Activated CD4-positive, alpha-beta T cell treated with anti-CD3 and anti-CD28 coated beads, Interleukin-2, amount 10 ng/mL, durations not matched to agents 7 days and 5 days (primary cell): ENCODE results near the gene ARMS2. TPM values are rescaled to one million over a fixed set of nuclear protein-coding genes. Genes with fewer than 3 reads are reported as not detected.

Experiments
- CTCF ChIA-PET: fragments of 350-600 bp; sonication (Branson Sonifier 250); formaldehyde crosslinking; loops from one replicate; lab custom pipeline; 2021; ENCODE audit warnings: antibody characterized with exemption; lab: Charles Lee
- POLR2A ChIA-PET: fragments of 350-600 bp; sonication (Branson Sonifier 250); formaldehyde crosslinking; loops from one replicate; lab custom pipeline; 2021; ENCODE audit warnings: antibody characterized with exemption; lab: Charles Lee
- DNase-seq: peaks from one replicate; pipeline ENCODE4 v3.0.0-alpha.2; 2020
- H3K27ac Mint-ChIP-seq: one replicate; pipeline ENCODE4 v1.8.0; 2021; ENCODE audit warnings: mild to moderate bottlenecking, moderate library complexity, mixed read lengths
- H3K27me3 Mint-ChIP-seq: one replicate; pipeline ENCODE4 v1.8.0; 2021; ENCODE audit warnings: mixed read lengths
- H3K36me3 Mint-ChIP-seq: one replicate; pipeline ENCODE4 v1.8.0; 2021; ENCODE audit warnings: low read depth, mixed read lengths
- H3K4me1 Mint-ChIP-seq: one replicate; pipeline ENCODE4 v1.8.0; 2021; ENCODE audit warnings: mixed read lengths
- H3K4me3 Mint-ChIP-seq: one replicate; pipeline ENCODE4 v1.8.0; 2021; ENCODE audit warnings: mild to moderate bottlenecking, moderate library complexity, mixed read lengths
- H3K9me3 Mint-ChIP-seq: one replicate; pipeline ENCODE4 v1.8.0; 2021; ENCODE audit warnings: mixed read lengths
- total RNA-seq, 2 experiments: library from RNA; stranded (reverse); gene quantifications; one replicate each; pipeline ENCODE4 v1.2.3, GENCODE V29; 2021

ARMS2 gene
- total RNA-seq = not detected

GRCh38 chr10:122454603-122455080 lies at the start of gene ARMS2:
Gene ARMS2, plus strand, starts transcription at chr10:122454653. Its CDS starts 75 bp downstream, at chr10:122454728.
- ChIA-PET POLR2A (no interaction called here), CTCF (no interaction called here)
- H3K27me3 Mint-ChIP-seq = peaks cover 24% of the 10 kb centered on the region
- H3K4me1 Mint-ChIP-seq = no peaks in the 10 kb centered on the region
- H3K27ac Mint-ChIP-seq = no peak within 1 kb of the TSS
- no peaks in the 10 kb centered on the region for H3K9me3 Mint-ChIP-seq
- H3K4me3 Mint-ChIP-seq = no peak within 1 kb of the TSS
- DNase-seq = no peak
- H3K36me3 Mint-ChIP-seq = no peaks in the 10 kb centered on the region

DNA sequence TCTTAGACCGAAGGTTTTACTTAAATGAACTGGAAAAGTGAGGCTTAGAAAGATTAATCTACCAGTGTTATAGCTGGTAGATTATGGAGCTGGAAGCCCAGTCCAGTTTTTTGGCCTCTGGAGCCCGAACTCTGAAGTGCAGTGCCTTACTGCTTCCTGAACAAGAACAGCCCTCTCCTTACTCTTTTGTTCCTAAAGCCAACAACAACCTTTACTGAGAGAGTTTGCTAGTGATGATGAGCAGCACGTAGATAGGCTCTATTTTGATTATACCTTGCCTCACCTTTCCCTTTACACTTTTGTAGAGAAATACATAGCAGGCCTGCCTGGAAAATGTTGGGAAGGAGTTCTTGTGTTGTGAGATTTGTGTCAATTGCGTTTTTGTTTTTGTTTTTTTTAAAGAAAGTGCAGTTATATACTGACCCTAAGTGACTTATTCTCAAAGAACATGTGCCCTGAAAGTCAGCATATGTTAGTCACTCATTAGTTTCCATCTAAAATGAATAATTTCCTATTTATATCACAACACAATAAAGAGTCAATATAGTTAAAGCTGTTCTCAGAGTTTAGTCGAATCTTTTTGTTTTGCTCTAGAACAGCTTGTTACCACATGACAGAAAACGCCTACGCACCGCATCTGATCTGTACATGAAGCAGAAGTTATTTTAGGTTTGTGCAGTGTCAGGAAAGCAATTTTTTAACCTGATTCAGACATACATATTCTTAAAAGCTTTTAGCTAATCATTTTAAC lies 46.9 kb upstream of the ARMS2 start:
- ChIA-PET CTCF (interaction anchor here (0.6 to 1.0 kb wide), 2 partner anchors 10 to 29 kb away, joined by 3 read pairs; no protein-coding TSS in a partner anchor), POLR2A (no interaction called here)
- no peaks in the 10 kb centered on the region for H3K9me3 Mint-ChIP-seq
- H3K4me3 Mint-ChIP-seq = no peak overlapping the region
- H3K27ac Mint-ChIP-seq = no peak overlapping the region
- peaks cover 15% of the 10 kb centered on the region for H3K36me3 Mint-ChIP-seq
- H3K4me1 Mint-ChIP-seq = peaks cover 11% of the 10 kb centered on the region
- DNase-seq = peak; percentile 7
- no peaks in the 10 kb centered on the region for H3K27me3 Mint-ChIP-seq

DNA sequence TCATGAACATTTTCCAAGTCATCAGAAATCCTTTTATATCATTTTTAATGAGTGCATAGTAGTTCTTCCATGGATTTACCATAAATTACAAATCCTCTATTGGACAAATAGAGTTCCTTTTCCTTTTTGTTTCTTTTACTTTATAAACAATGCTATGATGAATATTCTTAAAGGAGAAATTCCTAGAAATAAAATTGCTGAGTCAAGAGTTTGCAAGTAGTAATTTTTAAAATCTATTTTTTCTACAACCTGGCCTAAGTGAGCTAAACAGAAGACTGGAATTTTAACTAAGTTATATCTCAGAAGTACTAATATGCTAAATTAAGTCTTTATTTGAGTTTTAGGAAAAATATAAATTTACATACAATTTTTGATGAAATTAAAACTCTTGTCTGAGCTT lies 41.1 kb upstream of the ARMS2 start:
- Mint-ChIP-seq H3K4me3 (no peak overlapping the region), H3K27me3 (no peaks in the 10 kb centered on the region), H3K9me3 (peaks cover 4% of the 10 kb centered on the region), H3K4me1 (peaks cover 22% of the 10 kb centered on the region), H3K27ac (no peak overlapping the region), H3K36me3 (peaks cover 37% of the 10 kb centered on the region)
- ChIA-PET CTCF (interaction anchor here (0.6 kb wide), 1 partner anchor 179 kb away, joined by 3 read pairs; no protein-coding TSS in a partner anchor), POLR2A (no interaction called here)
- DNase-seq = no peak

DNA sequence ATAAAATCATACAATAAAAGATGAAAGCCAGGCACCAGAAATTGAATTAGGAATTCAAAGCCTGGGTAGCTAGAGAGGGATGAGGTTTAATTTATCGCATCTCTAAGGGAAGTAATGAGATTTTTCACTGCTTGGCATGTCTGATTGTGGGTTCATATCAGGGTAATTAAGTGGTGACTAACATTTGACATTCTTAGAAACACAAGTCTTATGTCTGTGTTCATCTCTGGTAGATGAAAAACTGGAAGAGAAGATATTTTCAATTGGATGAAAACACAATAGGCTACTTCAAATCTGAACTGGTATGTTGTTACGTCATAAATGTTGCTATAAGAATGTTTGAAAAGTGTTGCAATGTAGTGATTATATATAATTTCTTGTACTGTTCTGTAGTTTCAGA lies 36.8 kb upstream of the ARMS2 start:
- H3K36me3 Mint-ChIP-seq = peaks cover 41% of the 10 kb centered on the region
- peaks cover 4% of the 10 kb centered on the region for H3K9me3 Mint-ChIP-seq
- ChIA-PET CTCF (interaction anchor here (0.6 kb wide), 2 partner anchors 10 to 194 kb away, joined by 3 read pairs; no protein-coding TSS in a partner anchor), POLR2A (no interaction called here)
- DNase-seq = no peak
- peaks cover 49% of the 10 kb centered on the region for H3K4me1 Mint-ChIP-seq
- H3K27ac Mint-ChIP-seq = peak overlapping the region; percentile 54
- H3K4me3 Mint-ChIP-seq = no peak overlapping the region
- H3K27me3 Mint-ChIP-seq = no peaks in the 10 kb centered on the region

- Mint-ChIP-seq H3K4me3 (no peak overlapping the region), H3K9me3 (peaks cover 4% of the 10 kb centered on the region), H3K36me3 (peaks cover 39% of the 10 kb centered on the region), H3K27me3 (no peaks in the 10 kb centered on the region), H3K27ac (no peak overlapping the region), H3K4me1 (peaks cover 51% of the 10 kb centered on the region)
- ChIA-PET POLR2A (no interaction called here), CTCF (no interaction called here)
- no peak for DNase-seq
Observed at GRCh38 chr10:122419016-122419415, 35.4 kb upstream of the ARMS2 start.

- H3K9me3 Mint-ChIP-seq = peaks cover 4% of the 10 kb centered on the region
- POLR2A ChIA-PET = no interaction called here
- DNase-seq = no peak
- H3K27ac Mint-ChIP-seq = no peak overlapping the region
- no peak overlapping the region for H3K4me3 Mint-ChIP-seq
- no peaks in the 10 kb centered on the region for H3K27me3 Mint-ChIP-seq
- CTCF ChIA-PET = no interaction called here
- peaks cover 51% of the 10 kb centered on the region for H3K4me1 Mint-ChIP-seq
- H3K36me3 Mint-ChIP-seq = peaks cover 31% of the 10 kb centered on the region
Observed at GRCh38 chr10:122419876-122420623, 34.4 kb upstream of the ARMS2 start.

GRCh38 chr10:122420624-122421007 lies 33.8 kb upstream of the ARMS2 start:
- ChIA-PET POLR2A (no interaction called here), CTCF (no interaction called here)
- no peaks in the 10 kb centered on the region for H3K27me3 Mint-ChIP-seq
- H3K36me3 Mint-ChIP-seq = peaks cover 29% of the 10 kb centered on the region
- peak overlapping the region; percentile 42 for H3K27ac Mint-ChIP-seq
- H3K9me3 Mint-ChIP-seq = peaks cover 4% of the 10 kb centered on the region
- no peak overlapping the region for H3K4me3 Mint-ChIP-seq
- DNase-seq = no peak
- peaks cover 51% of the 10 kb centered on the region for H3K4me1 Mint-ChIP-seq

DNA sequence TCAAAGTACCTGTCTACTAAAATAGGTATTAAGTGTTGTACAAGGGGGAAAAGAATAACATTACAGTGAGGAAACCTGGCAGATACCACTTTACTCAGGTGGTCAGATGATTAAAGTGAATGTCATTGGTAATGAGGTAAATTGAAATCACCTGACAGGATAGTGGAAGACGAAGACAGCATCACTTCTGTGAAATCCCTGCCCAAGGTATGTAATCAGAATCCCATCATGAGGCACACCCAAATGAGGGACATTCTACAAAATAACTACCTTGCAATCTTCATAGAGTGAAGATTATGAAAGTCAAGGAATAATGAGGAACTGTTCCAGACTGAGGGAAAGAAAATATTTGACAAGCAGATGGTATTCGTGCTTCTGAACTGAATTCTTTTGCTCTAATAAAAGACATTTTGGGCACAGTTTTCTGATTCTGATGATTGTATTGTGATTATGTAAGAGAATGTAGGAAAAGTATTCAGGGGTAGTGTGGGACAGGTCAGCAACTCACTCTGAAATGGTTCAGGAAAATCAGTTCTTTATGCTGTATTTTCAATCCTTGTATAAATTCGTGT lies 33.3 kb upstream of the ARMS2 start:
- no peak overlapping the region for H3K27ac Mint-ChIP-seq
- CTCF ChIA-PET = no interaction called here

DNA sequence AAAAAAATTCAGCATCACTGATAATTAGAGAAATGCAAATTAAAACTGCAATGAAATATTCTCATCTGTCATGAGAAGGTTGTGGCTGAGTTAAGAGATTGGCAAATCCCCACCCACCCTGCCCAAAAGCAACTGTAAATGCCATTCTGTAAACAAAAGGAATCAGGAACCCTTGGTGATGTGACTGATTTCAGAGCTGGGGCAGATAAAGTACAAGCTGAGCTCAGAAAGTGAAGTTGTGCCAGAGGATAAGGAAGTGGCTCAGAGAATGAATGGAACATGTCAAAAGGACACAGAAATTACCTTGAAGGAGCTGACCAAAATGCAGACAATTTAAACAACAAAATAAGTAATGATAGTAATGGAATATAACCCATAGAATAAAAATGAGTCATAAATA lies 32.7 kb upstream of the ARMS2 start:
- peaks cover 41% of the 10 kb centered on the region for H3K4me1 Mint-ChIP-seq
- peaks cover 4% of the 10 kb centered on the region for H3K9me3 Mint-ChIP-seq
- CTCF ChIA-PET = interaction anchor here (0.7 kb wide), 1 partner anchor 27 kb away, joined by 3 read pairs; no protein-coding TSS in a partner anchor
- DNase-seq = no peak
- H3K36me3 Mint-ChIP-seq = peaks cover 21% of the 10 kb centered on the region
- no peaks in the 10 kb centered on the region for H3K27me3 Mint-ChIP-seq
- no peak overlapping the region for H3K27ac Mint-ChIP-seq
- H3K4me3 Mint-ChIP-seq = no peak overlapping the region
- POLR2A ChIA-PET = no interaction called here

More for the DNA sequence above, 33.3 kb upstream of the ARMS2 start:
- Mint-ChIP-seq H3K4me3 (no peak overlapping the region), H3K9me3 (peaks cover 4% of the 10 kb centered on the region), H3K36me3 (peaks cover 24% of the 10 kb centered on the region), H3K27me3 (no peaks in the 10 kb centered on the region), H3K4me1 (peaks cover 46% of the 10 kb centered on the region)
- POLR2A ChIA-PET = no interaction called here
- no peak for DNase-seq

GRCh38 chr10:122422266-122422989 lies 32.0 kb upstream of the ARMS2 start:
- ChIA-PET CTCF (interaction anchor here (0.7 kb wide), 1 partner anchor 27 kb away, joined by 3 read pairs; no protein-coding TSS in a partner anchor), POLR2A (no interaction called here)
- Mint-ChIP-seq H3K9me3 (peaks cover 2% of the 10 kb centered on the region), H3K27me3 (no peaks in the 10 kb centered on the region), H3K4me1 (peaks cover 42% of the 10 kb centered on the region), H3K27ac (peak overlapping the region; percentile 10), H3K4me3 (no peak overlapping the region), H3K36me3 (peaks cover 19% of the 10 kb centered on the region)
- DNase-seq = no peak

- H3K4me3 Mint-ChIP-seq = no peak overlapping the region
- H3K9me3 Mint-ChIP-seq = no peaks in the 10 kb centered on the region
- ChIA-PET POLR2A (no interaction called here), CTCF (interaction anchor here (0.5 kb wide), 1 partner anchor 55 kb away, joined by 3 read pairs; no protein-coding TSS in a partner anchor)
- peaks cover 13% of the 10 kb centered on the region for H3K36me3 Mint-ChIP-seq
- H3K27me3 Mint-ChIP-seq = no peaks in the 10 kb centered on the region
- DNase-seq = no peak
- peaks cover 35% of the 10 kb centered on the region for H3K4me1 Mint-ChIP-seq
- H3K27ac Mint-ChIP-seq = no peak overlapping the region
Observed at GRCh38 chr10:122424059-122424458, 30.4 kb upstream of the ARMS2 start.

DNA sequence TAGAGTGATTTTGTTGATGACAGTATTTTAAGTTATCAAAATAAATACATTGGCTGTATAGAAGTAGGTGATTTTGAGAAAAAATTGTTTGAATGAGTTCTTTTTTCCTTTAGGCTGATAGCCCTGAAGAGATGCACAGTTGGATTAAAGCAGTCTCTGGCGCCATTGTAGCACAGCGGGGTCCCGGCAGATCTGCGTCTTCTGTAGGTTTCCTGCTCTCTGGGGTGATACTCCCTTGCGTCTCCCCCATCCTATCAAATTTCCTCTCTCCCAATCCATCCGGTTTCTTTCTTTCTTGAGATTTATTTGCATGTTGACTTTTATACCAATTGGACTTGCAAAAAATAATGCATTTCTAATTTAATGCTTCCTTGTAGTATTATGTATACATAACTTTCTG lies 27.6 kb upstream of the ARMS2 start:
- Mint-ChIP-seq H3K9me3 (no peaks in the 10 kb centered on the region), H3K4me1 (peaks cover 17% of the 10 kb centered on the region), H3K27me3 (no peaks in the 10 kb centered on the region), H3K4me3 (no peak overlapping the region), H3K27ac (no peak overlapping the region), H3K36me3 (peaks cover 2% of the 10 kb centered on the region)
- DNase-seq = no peak
- POLR2A ChIA-PET = no interaction called here
- CTCF ChIA-PET = no interaction called here
